IMR-90 (cell line): ENCODE results near the gene USP5.

Experiments
- CTCF ChIP-seq: conservative IDR thresholded peaks from 2 replicates; pipeline ENCODE4 v1.5.1; 2012; ENCODE audit warnings: mild to moderate bottlenecking, low read depth, low read length, improper control_type of control experiment
- POLR2A ChIP-seq: IDR thresholded peaks from 2 replicates; pipeline ENCODE4 v1.6.1; 2012; ENCODE audit warnings: mild to moderate bottlenecking, low read depth, low read length

GRCh38 chr12:6843118-6843902 is 8.6 kb upstream of the USP5 start:
- TF ChIP-seq CTCF, result no peak
- TF ChIP-seq POLR2A, result no peak
